K562 (cell line): ENCODE results near the gene RNPEP. TPM values are rescaled to one million over a fixed set of nuclear protein-coding genes. Genes with fewer than 3 reads are reported as not detected.

Experiments
- CREB1 ChIP-seq, 2 experiments: sonication (generic) in 1 of 2; formaldehyde crosslinking in 1 of 2; IDR thresholded peaks; 2 replicates each; pipeline versions ENCODE4 v1.6.1 to v1.8.0; 2012 to 2022; ENCODE audit warnings: inconsistent platforms in 1 of 2, mild to moderate bottlenecking in 1 of 2, missing genetic modification reagents in 1 of 2, moderate library complexity in 1 of 2
- FOSL1 ChIP-seq: fragments of 200-800 bp; sonication (Bioruptor generic); conservative IDR thresholded peaks from 2 replicates; pipeline ENCODE4 v1.6.1; 2016; ENCODE audit warnings: missing genetic modification characterization, missing compliant biosample characterization
- FOXA1 ChIP-seq: fragments of 450-650 bp; IDR thresholded peaks from 2 replicates; pipeline ENCODE4 v1.6.1; 2016; ENCODE audit warnings: mild to moderate bottlenecking, borderline replicate concordance
- HMGN3 ChIP-seq: IDR thresholded peaks from 2 replicates; pipeline ENCODE4 v1.6.1; 2011; ENCODE audit warnings: borderline replicate concordance, low read depth, mild to moderate bottlenecking, mixed read lengths, low read length; ENCODE audit not compliant: insufficient read length; ENCODE audit errors: extremely low read depth
- HNRNPH1 ChIP-seq: fragments of 200-400 bp; formaldehyde crosslinking; optimal IDR thresholded peaks from 2 replicates; pipeline ENCODE3; 2017; ENCODE audit warnings: low read depth, mild to moderate bottlenecking, low read length, moderate library complexity
- HNRNPLL ChIP-seq: fragments of 200-400 bp; formaldehyde crosslinking; IDR thresholded peaks from 2 replicates; pipeline ENCODE4 v1.6.1; 2017; ENCODE audit warnings: low read length, low read depth, mild to moderate bottlenecking; ENCODE audit not compliant: poor library complexity, severe bottlenecking
- IRF2 ChIP-seq: sonication (generic); formaldehyde crosslinking; IDR thresholded peaks from 2 replicates; pipeline ENCODE4 v1.8.1; 2022; ENCODE audit warnings: mild to moderate bottlenecking, missing genetic modification reagents
- MAZ ChIP-seq, 2 experiments: fragments of 450-650 bp in 1 of 2; sonication (generic) in 1 of 2; formaldehyde crosslinking; IDR thresholded peaks in 1 of 2; conservative IDR thresholded peaks in 1 of 2; 2 replicates each; pipeline versions ENCODE4 v1.4.0 to v1.5.0; 2020; ENCODE audit warnings: mild to moderate bottlenecking in 1 of 2, missing genetic modification reagents in 1 of 2
- MTA1 ChIP-seq: fragments of 450-650 bp; IDR thresholded peaks from 2 replicates; pipeline ENCODE4 v1.6.1; 2017; ENCODE audit warnings: borderline replicate concordance
- MTA2 ChIP-seq: fragments of 450-650 bp; IDR thresholded peaks from 2 replicates; pipeline ENCODE4 v1.6.1; 2016; ENCODE audit warnings: low read depth
- MTA3 ChIP-seq: fragments of 450-650 bp; formaldehyde crosslinking; IDR thresholded peaks from 2 replicates; pipeline ENCODE4 v1.6.1; 2017; ENCODE audit warnings: mild to moderate bottlenecking, borderline replicate concordance
- NBN ChIP-seq: fragments of 450-650 bp; IDR thresholded peaks from 2 replicates; pipeline ENCODE4 v1.6.1; 2016; ENCODE audit warnings: low read depth, mild to moderate bottlenecking
- NR4A1 ChIP-seq, 2 experiments: fragments of 250-450 bp in 1 of 2; fragments of 450-650 bp in 1 of 2; sonication (Bioruptor Pico) in 1 of 2; IDR thresholded peaks; 2 replicates each; pipeline versions ENCODE4 v1.4.0 to v1.6.1; 2016 to 2020; ENCODE audit warnings: mild to moderate bottlenecking in 2 of 2, missing compliant biosample characterization in 1 of 2, missing genetic modification characterization in 1 of 2, moderate library complexity in 1 of 2
- PCBP1 ChIP-seq: fragments of 200-400 bp; formaldehyde crosslinking; IDR thresholded peaks from 2 replicates; pipeline ENCODE4 v1.6.1; 2018; ENCODE audit warnings: mild to moderate bottlenecking, low read depth, low read length; ENCODE audit not compliant: poor library complexity, severe bottlenecking
- PML ChIP-seq: IDR thresholded peaks from 2 replicates; pipeline ENCODE4 v1.6.1; 2012; ENCODE audit warnings: low read length, inconsistent platforms
- POLR2AphosphoS5 ChIP-seq: IDR thresholded peaks from 2 replicates; pipeline ENCODE4 v1.6.1; 2011; ENCODE audit warnings: mild to moderate bottlenecking, low read depth, low read length, moderate library complexity; ENCODE audit not compliant: control insufficient read depth, insufficient read depth
- SPI1 ChIP-seq: IDR thresholded peaks from 2 replicates; pipeline ENCODE4 v1.6.1; 2011; ENCODE audit warnings: low read depth, low read length, control low read depth, borderline replicate concordance
- ZNF134 ChIP-seq: fragments of 250-450 bp; sonication (Bioruptor Pico); conservative IDR thresholded peaks from 2 replicates; pipeline ENCODE4 v1.4.0; 2020
- polyA plus RNA-seq, 8 experiments: library from polyadenylated mRNA; depleted of rRNA in 4 of 8; stranded (reverse) in 5 of 8; unstranded in 3 of 8; fragments of >200 nt; fragmentation: Nextera tagmentation in 2 of 8; fragmentation: Illumina TruSeq in 1 of 8; extraction: Ambion mirVana in 2 of 8; extraction: Trizol in 1 of 8; gene quantifications; 2 replicates each; pipeline versions ENCODE4 v1.2.1 to v1.2.3, GENCODE V29; 2011 to 2014; ENCODE audit warnings: inconsistent platforms in 1 of 8, missing spikeins in 1 of 8
- total RNA-seq, 7 experiments: library from RNA; depleted of rRNA in 6 of 7; stranded (reverse); fragments of >200 nt in 6 of 7; fragmentation: Illumina TruSeq in 2 of 7; extraction: Trizol in 2 of 7; gene quantifications; 2 replicates each; pipeline versions ENCODE4 v1.2.1 to v1.2.3, GENCODE V29; 2011 to 2021; ENCODE audit warnings: low replicate concordance in 1 of 7
- TF ChIP-seq, protein P1 (sequence below): fragments of 450-650 bp; IDR thresholded peaks from 2 replicates; pipeline ENCODE4 v1.6.1; 2016; ENCODE audit warnings: low read depth

Gene RNPEP
- total and polyA plus RNA-seq, 9 of the 15 experiments (the other 6 are each of a cell fraction or from before 2014, with no cell fraction given), result 27.5 to 131 (median 63.4) TPM

DNA sequence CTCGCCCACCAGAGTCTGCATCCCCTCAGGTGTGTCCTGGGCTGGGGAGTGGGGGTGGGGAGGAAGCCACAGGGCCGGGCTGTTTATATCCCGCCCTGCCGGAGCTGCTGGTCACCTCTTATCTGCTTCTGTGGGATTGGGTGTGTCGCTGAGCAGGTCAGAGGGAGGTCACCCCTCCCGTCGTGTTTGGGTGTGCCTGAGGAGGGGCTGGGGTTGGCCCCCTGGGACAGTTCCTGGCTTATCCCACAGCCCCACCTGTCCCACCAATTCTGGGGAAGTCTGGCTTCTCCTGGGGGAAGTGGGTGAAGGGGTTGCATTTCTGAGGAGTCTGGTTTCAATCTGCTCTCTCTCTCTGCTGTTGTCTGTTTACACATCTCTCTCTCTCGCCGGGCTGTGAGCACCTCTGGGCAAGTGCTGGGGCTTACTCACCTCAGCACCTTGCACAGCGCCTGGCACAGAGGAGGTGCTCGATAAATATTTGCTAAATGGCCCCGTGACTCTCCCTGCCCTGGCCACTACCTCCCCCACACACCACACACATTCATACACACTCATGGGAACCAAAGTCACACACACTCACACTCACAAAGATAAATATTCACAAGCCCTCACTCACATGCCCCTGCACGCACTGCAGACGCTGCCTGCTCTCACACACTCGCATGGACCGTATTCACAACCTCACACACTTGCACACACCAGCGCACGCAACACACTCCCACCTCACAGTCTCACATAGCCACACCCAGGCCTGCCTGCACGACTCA is 36.2 kb downstream of the RNPEP start (continued):
- TF ChIP-seq HMGN3 (peak; percentile 97), HNRNPLL (no peak), MTA2 (peak; percentile 56; the same call in 1 of the 2 replicates), PML (peak; percentile 25; the same call in 1 of the 2 replicates), FOXA1 (no peak; the same call in 1 of the 2 replicates), ZNF134 (CRISPR knock-in tag) (no peak), FOSL1 (tag) (peak; percentile 76), NR4A1 (CRISPR knock-in tag; IDR thresholded peaks at IDR 0.05) (no peak), NR4A1 (tag; IDR thresholded peaks at IDR 0.05) (no peak), HNRNPH1 (no peak), MAZ (CRISPR knock-in tag; conservative IDR thresholded peaks at IDR 0.05 in 1 of 2, IDR thresholded peaks at IDR 0.05 in 1 of 2) (peak; percentile 86 to 88), NBN (peak; percentile 86), CREB1 (IDR thresholded peaks at IDR 0.05) (peak; percentile 63), CREB1 (CRISPR knock-in tag; IDR thresholded peaks at IDR 0.05) (no peak), SPI1 (peak; percentile 55; the same call in 1 of the 2 replicates), MTA3 (peak; percentile 86; the same call in 1 of the 2 replicates), MTA1 (peak; percentile 85; the same call in 1 of the 2 replicates), PCBP1 (peak; percentile 62), IRF2 (CRISPR knock-in tag) (no peak), POLR2AphosphoS5 (peak; percentile 58; the same call in 1 of the 2 replicates)
- TF ChIP-seq, protein P1, sequence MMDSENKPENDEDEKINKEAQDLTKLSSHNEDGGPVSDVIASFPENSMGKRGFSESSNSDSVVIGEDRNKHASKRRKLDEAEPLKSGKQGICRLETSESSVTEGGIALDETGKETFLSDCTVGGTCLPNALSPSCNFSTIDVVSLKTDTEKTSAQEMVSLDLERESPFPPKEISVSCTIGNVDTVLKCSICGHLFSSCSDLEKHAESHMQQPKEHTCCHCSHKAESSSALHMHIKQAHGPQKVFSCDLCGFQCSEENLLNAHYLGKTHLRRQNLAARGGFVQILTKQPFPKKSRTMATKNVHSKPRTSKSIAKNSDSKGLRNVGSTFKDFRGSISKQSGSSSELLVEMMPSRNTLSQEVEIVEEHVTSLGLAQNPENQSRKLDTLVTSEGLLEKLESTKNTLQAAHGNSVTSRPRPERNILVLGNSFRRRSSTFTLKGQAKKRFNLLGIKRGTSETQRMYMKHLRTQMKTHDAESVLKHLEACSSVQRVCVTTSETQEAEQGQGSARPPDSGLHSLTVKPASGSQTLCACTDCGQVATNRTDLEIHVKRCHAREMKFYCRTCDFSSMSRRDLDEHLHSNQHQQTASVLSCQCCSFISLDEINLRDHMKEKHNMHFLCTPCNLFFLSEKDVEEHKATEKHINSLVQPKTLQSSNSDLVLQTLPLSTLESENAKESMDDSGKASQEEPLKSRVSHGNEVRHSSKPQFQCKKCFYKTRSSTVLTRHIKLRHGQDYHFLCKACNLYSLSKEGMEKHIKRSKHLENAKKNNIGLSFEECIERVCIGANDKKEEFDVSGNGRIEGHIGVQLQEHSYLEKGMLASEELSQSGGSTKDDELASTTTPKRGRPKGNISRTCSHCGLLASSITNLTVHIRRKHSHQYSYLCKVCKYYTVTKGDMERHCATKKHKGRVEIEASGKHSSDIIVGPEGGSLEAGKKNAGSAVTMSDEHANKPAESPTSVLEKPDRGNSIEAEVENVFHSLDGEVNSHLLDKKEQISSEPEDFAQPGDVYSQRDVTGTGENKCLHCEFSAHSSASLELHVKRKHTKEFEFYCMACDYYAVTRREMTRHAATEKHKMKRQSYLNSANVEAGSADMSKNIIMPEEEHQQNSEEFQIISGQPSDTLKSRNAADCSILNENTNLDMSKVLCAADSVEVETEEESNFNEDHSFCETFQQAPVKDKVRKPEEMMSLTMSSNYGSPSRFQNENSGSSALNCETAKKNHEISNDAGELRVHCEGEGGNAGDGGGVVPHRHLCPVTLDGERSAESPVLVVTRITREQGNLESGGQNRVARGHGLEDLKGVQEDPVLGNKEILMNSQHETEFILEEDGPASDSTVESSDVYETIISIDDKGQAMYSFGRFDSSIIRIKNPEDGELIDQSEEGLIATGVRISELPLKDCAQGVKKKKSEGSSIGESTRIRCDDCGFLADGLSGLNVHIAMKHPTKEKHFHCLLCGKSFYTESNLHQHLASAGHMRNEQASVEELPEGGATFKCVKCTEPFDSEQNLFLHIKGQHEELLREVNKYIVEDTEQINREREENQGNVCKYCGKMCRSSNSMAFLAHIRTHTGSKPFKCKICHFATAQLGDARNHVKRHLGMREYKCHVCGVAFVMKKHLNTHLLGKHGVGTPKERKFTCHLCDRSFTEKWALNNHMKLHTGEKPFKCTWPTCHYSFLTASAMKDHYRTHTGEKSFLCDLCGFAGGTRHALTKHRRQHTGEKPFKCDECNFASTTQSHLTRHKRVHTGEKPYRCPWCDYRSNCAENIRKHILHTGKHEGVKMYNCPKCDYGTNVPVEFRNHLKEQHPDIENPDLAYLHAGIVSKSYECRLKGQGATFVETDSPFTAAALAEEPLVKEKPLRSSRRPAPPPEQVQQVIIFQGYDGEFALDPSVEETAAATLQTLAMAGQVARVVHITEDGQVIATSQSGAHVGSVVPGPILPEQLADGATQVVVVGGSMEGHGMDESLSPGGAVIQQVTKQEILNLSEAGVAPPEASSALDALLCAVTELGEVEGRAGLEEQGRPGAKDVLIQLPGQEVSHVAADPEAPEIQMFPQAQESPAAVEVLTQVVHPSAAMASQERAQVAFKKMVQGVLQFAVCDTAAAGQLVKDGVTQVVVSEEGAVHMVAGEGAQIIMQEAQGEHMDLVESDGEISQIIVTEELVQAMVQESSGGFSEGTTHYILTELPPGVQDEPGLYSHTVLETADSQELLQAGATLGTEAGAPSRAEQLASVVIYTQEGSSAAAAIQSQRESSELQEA, result no peak
